Measurements from ENCODE around the gene PNPLA2.

The PNPLA2 gene

DNA sequence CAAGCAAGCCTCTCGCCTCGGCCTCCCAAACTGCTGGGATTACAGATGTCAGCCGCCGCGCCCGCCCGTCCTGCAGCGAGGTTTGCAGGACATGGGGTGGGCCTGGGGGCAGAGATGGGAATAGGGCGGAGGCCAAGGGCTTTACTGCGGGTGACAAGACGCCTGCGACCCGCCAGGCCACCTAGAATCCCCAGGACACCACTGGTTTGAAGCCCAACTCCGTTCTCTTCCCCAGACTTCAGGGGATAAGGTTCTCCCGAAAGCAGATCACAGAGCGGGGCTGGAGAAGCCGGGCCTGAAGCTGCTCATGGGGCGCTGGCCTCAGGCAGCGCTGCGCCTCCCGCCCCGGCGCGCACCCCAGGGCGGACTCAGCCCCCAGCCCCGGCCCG lies 23.3 kb downstream of the PNPLA2 start:
- Histone ChIP-seq H4K8ac (ENCODE audit: low read depth, low read length) (no peak overlapping the region), H2BK15ac (replicated peaks; ENCODE audit: low read depth) (no peak overlapping the region), H3K23ac (ENCODE audit: low read length) (no peak overlapping the region), H4K5ac (ENCODE audit: low read length) (no peak overlapping the region), H2AK5ac (ENCODE audit: low read length) (no peak overlapping the region), H3K4me2 (ENCODE audit: low read length) (peak overlapping the region; percentile 61), H3K36me3 (ENCODE audit: control insufficient read depth, insufficient read depth, low read length) (peaks cover 10% of the 10 kb centered on the region), H3K4me3 (ENCODE audit: low read length) (peak overlapping the region; percentile 57), H3K18ac (ENCODE audit: low read length) (peak overlapping the region; percentile 11), H3K79me1 (ENCODE audit: low read length) (peaks cover 7% of the 10 kb centered on the region), H3K4ac (ENCODE audit: low read depth, low read length) (no peak overlapping the region), H3K56ac (ENCODE audit: low read length) (peak overlapping the region; percentile 94), H3K27me3 (ENCODE audit: insufficient read depth, low read length, poor library complexity) (no peaks in the 10 kb centered on the region), H2BK120ac (ENCODE audit: low read depth, low read length) (no peak overlapping the region), H3K79me2 (ENCODE audit: control insufficient read depth, insufficient read depth, low read length) (peaks cover 16% of the 10 kb centered on the region), H3K4me1 (ENCODE audit: control insufficient read depth, low read depth, low read length) (peaks cover 5% of the 10 kb centered on the region), H2BK5ac (ENCODE audit: low read length) (no peak overlapping the region), H3K9ac (ENCODE audit: low read length) (peak overlapping the region; percentile 70), H3K27ac (ENCODE audit: low read depth, low read length) (no peak overlapping the region)
- DNase-seq, result no peak
- no CpG with 5 or more reads among the region's 27 CpGs for WGBS (ENCODE audit: extremely low coverage, insufficient coverage, low lambda C conversion rate)

DNA sequence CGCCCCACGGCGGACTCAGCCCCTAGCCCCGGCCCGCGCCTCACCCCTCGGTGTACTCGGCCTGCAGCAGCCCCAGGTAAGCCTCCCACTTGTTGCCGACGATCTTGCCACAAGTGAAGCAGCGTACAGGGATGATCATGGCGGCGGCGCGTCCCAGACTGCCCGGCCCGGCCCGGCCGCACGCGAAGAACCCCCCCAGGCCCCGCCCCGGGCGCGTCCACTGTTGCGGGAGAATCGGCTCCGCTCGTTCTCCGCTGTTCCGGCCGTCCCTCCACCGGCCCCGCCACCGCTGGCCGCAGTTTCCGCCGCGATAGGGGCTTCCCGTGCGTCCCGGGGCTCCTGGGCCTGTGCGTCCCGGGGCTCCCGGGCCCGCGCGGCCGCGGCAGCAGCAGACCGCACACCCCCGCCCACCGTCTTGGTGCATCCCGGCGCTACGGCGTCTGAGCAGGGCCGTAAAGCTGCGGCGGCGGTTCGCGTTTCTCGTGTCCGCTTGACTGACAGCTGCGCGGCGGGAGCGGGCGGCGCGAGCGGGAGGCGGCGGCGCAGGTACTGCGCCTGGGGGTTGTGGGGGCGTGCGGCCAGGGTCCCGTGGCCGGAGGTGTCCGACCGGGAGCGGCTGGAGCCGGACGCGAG lies 23.8 kb downstream of the PNPLA2 start, which contains the start of the genes POLR2L and TSPAN4:
Gene POLR2L, minus strand, starts transcription at position 160 of the 633 bp plus-strand sequence. Its CDS starts 21 bp downstream, at position 139.
Gene TSPAN4, plus strand, starts transcription at position 483 of the 633 bp plus-strand sequence. CDS start 7,453 bp downstream, outside the sequence.
- peaks cover 7% of the 10 kb centered on the region for H3K79me1 ChIP-seq (ENCODE audit: low read length)
- H3K36me3 ChIP-seq (ENCODE audit: control insufficient read depth, insufficient read depth, low read length), result peaks cover 8% of the 10 kb centered on the region
- WGBS (ENCODE audit: extremely low coverage, insufficient coverage, low lambda C conversion rate), result no CpG with 5 or more reads among the region's 87 CpGs

DNA sequence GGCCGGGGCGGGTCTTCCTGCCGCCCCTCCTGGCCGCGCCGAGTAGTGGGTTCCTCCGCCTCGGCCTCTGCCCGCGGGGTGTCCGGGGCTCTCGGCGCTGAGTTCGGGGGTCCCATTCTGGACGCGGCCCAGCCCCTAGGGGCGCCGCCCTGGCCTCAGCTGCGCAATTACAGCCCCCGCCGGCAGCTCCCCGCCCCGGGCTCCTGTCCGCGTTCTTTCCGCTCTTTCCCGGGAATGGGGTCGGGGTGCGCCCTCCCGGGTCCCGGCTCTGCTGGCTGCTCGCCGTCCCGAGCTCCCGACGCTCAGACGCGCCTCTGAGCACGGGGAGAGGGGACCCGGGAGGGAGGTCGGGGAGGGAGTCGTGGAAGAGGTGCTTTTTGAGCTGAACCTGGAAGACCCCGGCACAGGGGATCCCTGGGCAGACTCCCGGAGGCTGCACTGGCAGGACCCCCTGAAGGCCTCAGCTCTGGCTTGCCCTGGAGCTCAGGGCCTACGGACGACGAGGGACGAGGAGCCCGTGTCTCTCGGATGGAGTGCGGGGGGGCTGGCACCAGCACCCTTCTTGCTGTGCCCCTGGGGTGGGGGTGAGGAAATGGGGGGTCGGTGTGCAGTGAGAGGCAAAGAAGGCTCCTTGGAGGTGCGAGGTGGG lies 24.5 kb downstream of the PNPLA2 start:
- H3K27me3 ChIP-seq (ENCODE audit: insufficient read depth, low read length, poor library complexity), result no peaks in the 10 kb centered on the region
- peak overlapping the region; percentile 90 for H3K9ac ChIP-seq (ENCODE audit: low read length)
- H3K4me1 ChIP-seq (ENCODE audit: control insufficient read depth, low read depth, low read length), result peaks cover 5% of the 10 kb centered on the region
- peaks cover 7% of the 10 kb centered on the region for H3K79me1 ChIP-seq (ENCODE audit: low read length)
- no peak overlapping the region for H2AK5ac ChIP-seq (ENCODE audit: low read length)
- DNase-seq, result no peak
- peak overlapping the region; percentile 31 for H3K18ac ChIP-seq (ENCODE audit: low read length)
- H2BK15ac ChIP-seq (replicated peaks; ENCODE audit: low read depth), result no peak overlapping the region
- H4K8ac ChIP-seq (ENCODE audit: low read depth, low read length), result no peak overlapping the region
- H3K4me3 ChIP-seq (ENCODE audit: low read length), result peak overlapping the region; percentile 77
- H3K79me2 ChIP-seq (ENCODE audit: control insufficient read depth, insufficient read depth, low read length), result peaks cover 16% of the 10 kb centered on the region
- no peak overlapping the region for H2BK120ac ChIP-seq (ENCODE audit: low read depth, low read length)
- peak overlapping the region; percentile 65 for H3K4ac ChIP-seq (ENCODE audit: low read depth, low read length)
- H3K4me2 ChIP-seq (ENCODE audit: low read length), result peak overlapping the region; percentile 83
- H3K36me3 ChIP-seq (ENCODE audit: control insufficient read depth, insufficient read depth, low read length), result peaks cover 8% of the 10 kb centered on the region
- H3K23ac ChIP-seq (ENCODE audit: low read length), result peak overlapping the region; percentile 29
- no peak overlapping the region for H2BK5ac ChIP-seq (ENCODE audit: low read length)
- WGBS (ENCODE audit: extremely low coverage, insufficient coverage, low lambda C conversion rate), result no CpG with 5 or more reads among the region's 53 CpGs
- peak overlapping the region; percentile 95 for H3K56ac ChIP-seq (ENCODE audit: low read length)
- H4K5ac ChIP-seq (ENCODE audit: low read length), result no peak overlapping the region
- peak overlapping the region; percentile 31 for H3K27ac ChIP-seq (ENCODE audit: low read depth, low read length)

More for the DNA sequence above, 23.8 kb downstream of the PNPLA2 start, which contains the start of the genes POLR2L and TSPAN4:
- peaks cover 5% of the 10 kb centered on the region for H3K4me1 ChIP-seq (ENCODE audit: control insufficient read depth, low read depth, low read length)
- peak within 1 kb of the TSS; percentile 90 for H3K9ac ChIP-seq (ENCODE audit: low read length)
- H3K4me2 ChIP-seq (ENCODE audit: low read length), result peak within 1 kb of the TSS; percentile 83
- no peak within 1 kb of the TSS for H2AK5ac ChIP-seq (ENCODE audit: low read length)
- no peak within 1 kb of the TSS for H4K5ac ChIP-seq (ENCODE audit: low read length)
- peak within 1 kb of the TSS; percentile 87 for H2BK5ac ChIP-seq (ENCODE audit: low read length)
- H4K8ac ChIP-seq (ENCODE audit: low read depth, low read length), result no peak within 1 kb of the TSS
- peak within 1 kb of the TSS; percentile 95 for H3K56ac ChIP-seq (ENCODE audit: low read length)
- H2BK120ac ChIP-seq (ENCODE audit: low read depth, low read length), result peak within 1 kb of the TSS; percentile 95
- peaks cover 16% of the 10 kb centered on the region for H3K79me2 ChIP-seq (ENCODE audit: control insufficient read depth, insufficient read depth, low read length)
- DNase-seq, result peak; percentile 94
- H2BK15ac ChIP-seq (replicated peaks; ENCODE audit: low read depth), result no peak within 1 kb of the TSS
- H3K23ac ChIP-seq (ENCODE audit: low read length), result peak within 1 kb of the TSS; percentile 81
- peak within 1 kb of the TSS; percentile 72 for H3K27ac ChIP-seq (ENCODE audit: low read depth, low read length)
- peak within 1 kb of the TSS; percentile 65 for H3K4ac ChIP-seq (ENCODE audit: low read depth, low read length)
- peak within 1 kb of the TSS; percentile 90 for H3K18ac ChIP-seq (ENCODE audit: low read length)
- H3K27me3 ChIP-seq (ENCODE audit: insufficient read depth, low read length, poor library complexity), result no peaks in the 10 kb centered on the region
- peak within 1 kb of the TSS; percentile 77 for H3K4me3 ChIP-seq (ENCODE audit: low read length)

DNA sequence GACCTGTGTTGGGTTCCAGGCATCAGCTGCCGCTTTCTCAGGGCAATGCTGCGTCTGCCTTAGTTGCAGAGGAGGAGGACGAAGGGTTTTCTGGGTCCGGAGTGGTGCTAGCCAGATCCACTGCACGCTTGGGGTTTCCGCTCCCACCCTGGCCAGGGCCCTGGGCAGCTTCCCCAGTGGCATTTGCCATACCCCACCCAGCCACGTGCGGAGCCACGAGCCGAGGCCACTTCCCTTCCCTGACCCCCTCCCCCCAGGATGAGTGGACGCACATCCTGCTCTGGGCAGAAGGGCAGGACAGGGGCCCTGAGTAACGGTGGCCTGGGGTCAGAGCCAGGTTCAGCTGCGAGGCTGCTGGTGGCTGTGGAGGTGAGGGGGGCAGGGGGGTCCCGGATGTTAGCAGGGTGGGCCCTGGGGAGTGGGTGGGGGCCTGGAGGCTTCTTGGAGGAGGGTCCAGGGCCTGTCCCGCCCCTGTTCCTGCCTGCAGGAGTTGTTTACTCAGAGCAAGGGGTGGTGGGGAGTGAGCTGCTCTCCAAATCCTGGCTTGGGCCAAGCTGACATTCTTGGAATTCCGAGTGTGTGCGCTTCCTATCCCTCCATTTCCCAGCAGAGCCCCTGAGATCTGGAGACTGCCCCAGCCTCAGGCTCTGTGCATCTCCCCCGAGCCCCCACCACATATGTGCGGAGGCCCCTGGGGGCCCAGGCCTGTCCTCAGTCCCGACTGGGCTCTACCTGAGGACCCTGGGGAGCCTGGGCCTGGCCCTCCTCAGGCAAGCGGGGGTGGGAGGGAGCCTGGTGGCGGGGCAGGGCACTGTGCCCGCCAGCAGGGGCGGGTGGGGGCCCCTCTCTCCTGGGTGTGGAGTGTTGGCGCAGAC lies 25.3 kb downstream of the PNPLA2 start:
- Histone ChIP-seq H3K23ac (ENCODE audit: low read length) (peak overlapping the region; percentile 81), H3K18ac (ENCODE audit: low read length) (peak overlapping the region; percentile 78), H2BK15ac (replicated peaks; ENCODE audit: low read depth) (no peak overlapping the region), H3K36me3 (ENCODE audit: control insufficient read depth, insufficient read depth, low read length) (peaks cover 5% of the 10 kb centered on the region), H3K4me1 (ENCODE audit: control insufficient read depth, low read depth, low read length) (peaks cover 6% of the 10 kb centered on the region), H3K4ac (ENCODE audit: low read depth, low read length) (peak overlapping the region; percentile 65), H2BK120ac (ENCODE audit: low read depth, low read length) (peak overlapping the region; percentile 47), H4K8ac (ENCODE audit: low read depth, low read length) (no peak overlapping the region), H3K4me2 (ENCODE audit: low read length) (peak overlapping the region; percentile 85), H3K9ac (ENCODE audit: low read length) (peak overlapping the region; percentile 90), H3K27me3 (ENCODE audit: insufficient read depth, low read length, poor library complexity) (no peaks in the 10 kb centered on the region), H4K5ac (ENCODE audit: low read length) (no peak overlapping the region), H3K56ac (ENCODE audit: low read length) (peak overlapping the region; percentile 95), H2AK5ac (ENCODE audit: low read length) (no peak overlapping the region), H3K79me1 (ENCODE audit: low read length) (peaks cover 7% of the 10 kb centered on the region), H2BK5ac (ENCODE audit: low read length) (peak overlapping the region; percentile 87), H3K79me2 (ENCODE audit: control insufficient read depth, insufficient read depth, low read length) (peaks cover 16% of the 10 kb centered on the region), H3K27ac (ENCODE audit: low read depth, low read length) (peak overlapping the region; percentile 88), H3K4me3 (ENCODE audit: low read length) (peak overlapping the region; percentile 25)
- DNase-seq, result peak; percentile 98
- WGBS (ENCODE audit: extremely low coverage, insufficient coverage, low lambda C conversion rate), result no CpG with 5 or more reads among the region's 25 CpGs

DNA sequence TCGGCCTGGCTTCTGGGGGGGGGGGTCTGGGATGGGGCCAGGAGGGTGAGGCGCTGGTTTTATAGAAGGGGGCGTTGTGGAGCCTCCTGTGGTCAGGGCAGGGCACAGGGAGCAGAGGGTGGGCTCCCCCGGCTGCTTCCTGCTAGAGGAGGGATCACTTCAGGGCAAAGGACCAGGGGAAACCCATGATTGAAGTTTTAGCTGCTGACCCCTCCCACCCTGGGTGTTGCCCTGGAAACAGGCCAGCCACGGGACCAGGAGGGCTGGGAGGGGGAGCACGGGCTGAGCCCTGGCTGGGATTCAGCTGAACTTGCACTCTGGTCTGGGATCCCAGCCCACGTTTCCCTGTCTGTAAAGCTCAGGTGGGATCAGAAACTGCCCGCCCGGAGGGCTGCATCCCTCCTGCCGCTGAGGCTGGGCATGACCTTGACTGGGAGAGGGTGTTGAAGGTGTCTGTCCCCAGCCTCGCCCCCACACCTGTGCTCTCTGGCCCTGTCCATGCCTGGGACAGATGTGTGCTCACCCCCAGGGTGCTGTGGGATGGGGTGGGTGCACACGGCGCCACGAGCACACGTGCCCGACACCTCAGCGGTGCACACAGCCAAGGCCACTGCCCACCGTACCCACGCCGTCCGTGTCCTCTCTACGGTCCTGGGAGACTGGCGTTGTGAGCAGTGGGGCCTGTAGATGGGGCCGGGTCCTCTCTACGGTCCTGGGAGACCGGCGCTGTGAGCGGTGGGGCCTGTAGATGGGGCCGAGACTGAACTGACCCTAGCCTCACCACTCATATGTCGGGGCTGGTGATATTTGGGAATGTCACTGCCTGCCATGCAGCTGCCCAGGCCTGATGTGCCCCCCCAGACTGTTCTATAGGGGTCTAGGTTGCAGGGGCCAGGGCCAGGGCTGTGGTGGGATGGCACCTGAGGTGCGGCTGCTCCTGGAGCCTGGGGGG lies 26.3 kb downstream of the PNPLA2 start:
- peak; percentile 95 for DNase-seq
- no peak overlapping the region for H4K8ac ChIP-seq (ENCODE audit: low read depth, low read length)
- peak overlapping the region; percentile 59 for H3K9ac ChIP-seq (ENCODE audit: low read length)
- H3K56ac ChIP-seq (ENCODE audit: low read length), result peak overlapping the region; percentile 80
- peak overlapping the region; percentile 78 for H3K18ac ChIP-seq (ENCODE audit: low read length)
- H3K27ac ChIP-seq (ENCODE audit: low read depth, low read length), result peak overlapping the region; percentile 88
- no peak overlapping the region for H3K4me3 ChIP-seq (ENCODE audit: low read length)
- no peaks in the 10 kb centered on the region for H3K27me3 ChIP-seq (ENCODE audit: insufficient read depth, low read length, poor library complexity)
- peaks cover 2% of the 10 kb centered on the region for H3K36me3 ChIP-seq (ENCODE audit: control insufficient read depth, insufficient read depth, low read length)
- no CpG with 5 or more reads among the region's 31 CpGs for WGBS (ENCODE audit: extremely low coverage, insufficient coverage, low lambda C conversion rate)
- peak overlapping the region; percentile 2 for H2AK5ac ChIP-seq (ENCODE audit: low read length)
- peaks cover 6% of the 10 kb centered on the region for H3K4me1 ChIP-seq (ENCODE audit: control insufficient read depth, low read depth, low read length)
- peak overlapping the region; percentile 47 for H2BK120ac ChIP-seq (ENCODE audit: low read depth, low read length)
- H4K5ac ChIP-seq (ENCODE audit: low read length), result no peak overlapping the region
- H2BK5ac ChIP-seq (ENCODE audit: low read length), result no peak overlapping the region
- peak overlapping the region; percentile 85 for H3K4me2 ChIP-seq (ENCODE audit: low read length)
- no peak overlapping the region for H3K23ac ChIP-seq (ENCODE audit: low read length)
- peaks cover 6% of the 10 kb centered on the region for H3K79me1 ChIP-seq (ENCODE audit: low read length)
- H3K4ac ChIP-seq (ENCODE audit: low read depth, low read length), result peak overlapping the region; percentile 63
- no peak overlapping the region for H2BK15ac ChIP-seq (replicated peaks; ENCODE audit: low read depth)
- H3K79me2 ChIP-seq (ENCODE audit: control insufficient read depth, insufficient read depth, low read length), result peaks cover 16% of the 10 kb centered on the region
